ENCODE results near the gene TMEM131. TPM values are rescaled to one million over a fixed set of nuclear protein-coding genes. Genes with fewer than 3 reads are reported as not detected.
A peak's percentile ranks its signal among the peaks of the same experiment; 100 is the strongest.

Gene TMEM131
- total and polyA plus RNA-seq, 7 donors = 7.7 to 33.3 (median 20.1) TPM

DNA sequence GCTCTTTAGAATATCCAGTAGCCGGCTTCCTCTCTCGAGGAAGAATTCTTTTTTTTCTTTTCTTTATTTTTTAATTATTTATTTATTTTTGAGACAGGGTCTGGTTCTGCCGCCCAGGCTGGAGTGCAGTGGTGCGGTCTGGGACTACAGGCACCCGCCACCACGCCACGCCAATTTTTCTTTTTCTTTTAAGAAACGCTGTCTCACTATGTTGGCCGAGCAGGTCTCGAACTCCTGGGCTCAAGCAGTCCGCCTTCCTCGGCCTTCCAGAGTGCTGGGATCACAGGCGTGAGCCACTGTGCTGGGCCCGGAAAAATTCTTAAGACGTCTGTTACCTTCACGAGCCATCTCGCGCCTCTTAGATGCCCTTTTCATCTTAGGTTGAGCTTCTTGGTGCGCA is 931 bp upstream of the TMEM131 start:
- ATAC-seq (no peak), DNase-seq (no peak)
- H3K4me1 ChIP-seq = peaks cover 26% of the 10 kb centered on the region
- no peaks in the 10 kb centered on the region for H3K9me3 ChIP-seq
- intact Hi-C loops (cut with DNase I) = loop anchor here (5.0 to 10.0 kb wide), 3 partner anchors 161 to 189 kb away; no protein-coding TSS in a partner anchor
- WGBS, 3 donors = 87 to 91% (median 88%) methylated on average over 19 of the region's 19 CpGs
- peak overlapping the region; percentile 99 for H3K27ac ChIP-seq
- H3K27me3 ChIP-seq (ENCODE audit: insufficient read depth in 3 of 3, low read length in 2 of 3) = no peaks in the 10 kb centered on the region
- H3K36me3 ChIP-seq (ENCODE audit: insufficient read depth in 1 of 2, low read depth in 1 of 2) = no peaks in the 10 kb centered on the region
- H3K4me3 ChIP-seq = peak overlapping the region; percentile 90
- TF ChIP-seq, protein P1, sequence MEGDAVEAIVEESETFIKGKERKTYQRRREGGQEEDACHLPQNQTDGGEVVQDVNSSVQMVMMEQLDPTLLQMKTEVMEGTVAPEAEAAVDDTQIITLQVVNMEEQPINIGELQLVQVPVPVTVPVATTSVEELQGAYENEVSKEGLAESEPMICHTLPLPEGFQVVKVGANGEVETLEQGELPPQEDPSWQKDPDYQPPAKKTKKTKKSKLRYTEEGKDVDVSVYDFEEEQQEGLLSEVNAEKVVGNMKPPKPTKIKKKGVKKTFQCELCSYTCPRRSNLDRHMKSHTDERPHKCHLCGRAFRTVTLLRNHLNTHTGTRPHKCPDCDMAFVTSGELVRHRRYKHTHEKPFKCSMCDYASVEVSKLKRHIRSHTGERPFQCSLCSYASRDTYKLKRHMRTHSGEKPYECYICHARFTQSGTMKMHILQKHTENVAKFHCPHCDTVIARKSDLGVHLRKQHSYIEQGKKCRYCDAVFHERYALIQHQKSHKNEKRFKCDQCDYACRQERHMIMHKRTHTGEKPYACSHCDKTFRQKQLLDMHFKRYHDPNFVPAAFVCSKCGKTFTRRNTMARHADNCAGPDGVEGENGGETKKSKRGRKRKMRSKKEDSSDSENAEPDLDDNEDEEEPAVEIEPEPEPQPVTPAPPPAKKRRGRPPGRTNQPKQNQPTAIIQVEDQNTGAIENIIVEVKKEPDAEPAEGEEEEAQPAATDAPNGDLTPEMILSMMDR (IDR thresholded peaks at IDR 0.05) = no peak

DNA sequence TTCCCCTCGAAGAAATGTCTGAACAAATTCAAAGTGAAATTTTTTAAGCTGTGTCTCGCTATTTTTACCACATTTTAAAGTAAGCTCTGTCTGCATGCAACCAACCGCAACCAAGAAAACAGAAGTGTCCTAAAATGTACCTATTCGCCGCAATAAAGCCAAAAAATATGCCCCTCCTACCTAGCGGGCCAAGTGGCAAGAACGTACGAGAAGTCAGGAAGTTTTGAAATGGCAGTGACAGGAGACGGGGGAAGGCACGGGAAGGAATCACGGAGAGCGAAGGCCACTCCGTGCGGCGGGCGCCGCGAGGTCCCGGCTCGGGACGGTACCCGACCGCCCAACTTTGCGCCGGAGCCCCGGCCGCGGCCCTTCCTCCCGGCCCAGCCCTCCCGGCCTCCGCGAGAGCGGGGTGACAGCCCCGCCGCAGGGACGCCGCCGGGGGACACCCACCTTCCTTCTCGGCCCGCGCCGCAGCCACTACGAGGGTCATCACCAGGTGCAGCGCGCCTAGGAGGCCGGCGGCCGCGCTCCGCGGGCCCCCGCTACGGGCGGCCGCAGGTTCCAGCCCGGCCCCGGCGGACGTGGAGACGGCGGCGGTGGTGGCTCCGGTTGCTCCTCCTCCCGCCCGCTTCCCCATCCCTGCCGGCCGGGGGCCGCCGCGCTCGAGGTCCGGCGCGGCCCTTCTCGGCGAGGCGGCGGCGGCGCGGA is 568 bp downstream of the TMEM131 start:
- TF ChIP-seq, protein P1 (IDR thresholded peaks at IDR 0.05) = no peak
- peak overlapping the region; percentile 99 for H3K27ac ChIP-seq
- 0 to 1% (median 1%) methylated on average over 25 to 80 of the region's 81 CpGs for WGBS, 3 donors
- no peaks in the 10 kb centered on the region for H3K36me3 ChIP-seq (ENCODE audit: insufficient read depth in 1 of 2, low read depth in 1 of 2)
- no peaks in the 10 kb centered on the region for H3K9me3 ChIP-seq
- peak overlapping the region; percentile 90 for H3K4me3 ChIP-seq
- H3K27me3 ChIP-seq (ENCODE audit: insufficient read depth in 3 of 3, low read length in 2 of 3) = no peaks in the 10 kb centered on the region
- H3K4me1 ChIP-seq = peaks cover 38% of the 10 kb centered on the region
- intact Hi-C loops (cut with DNase I) = loop anchor here (2.0 to 10.0 kb wide), 5 partner anchors 124 to 188 kb away; no protein-coding TSS in a partner anchor
- DNase-seq (peak; percentile 57 to 76), ATAC-seq (peak; percentile 33 to 56 (median 44))

GRCh38 chr2:97994476-97994875 is 1.3 kb downstream of the TMEM131 start:
- TF ChIP-seq, protein P1 (IDR thresholded peaks at IDR 0.05) = no peak
- 2 to 5% (median 3%) methylated on average over 4 of the region's 4 CpGs for WGBS, 3 donors
- Histone ChIP-seq H3K9me3 (no peaks in the 10 kb centered on the region), H3K27ac (peak overlapping the region; percentile 99), H3K27me3 (ENCODE audit: insufficient read depth in 3 of 3, low read length in 2 of 3) (no peaks in the 10 kb centered on the region), H3K36me3 (ENCODE audit: insufficient read depth in 1 of 2, low read depth in 1 of 2) (no peaks in the 10 kb centered on the region), H3K4me1 (peaks cover 45% of the 10 kb centered on the region), H3K4me3 (peak overlapping the region; percentile 90)
- no peak for DNase-seq
- ATAC-seq = no peak
- intact Hi-C loops (cut with DNase I) = loop anchor here (2.0 to 10.0 kb wide), 5 partner anchors 37 to 180 kb away; no protein-coding TSS in a partner anchor

GRCh38 chr2:97993926-97994325 is 1.8 kb downstream of the TMEM131 start:
- Histone ChIP-seq H3K27me3 (ENCODE audit: insufficient read depth in 3 of 3, low read length in 2 of 3) (no peaks in the 10 kb centered on the region), H3K27ac (peak overlapping the region; percentile 99), H3K4me3 (peak overlapping the region; percentile 90), H3K4me1 (peaks cover 49% of the 10 kb centered on the region), H3K9me3 (no peaks in the 10 kb centered on the region), H3K36me3 (ENCODE audit: insufficient read depth in 1 of 2, low read depth in 1 of 2) (no peaks in the 10 kb centered on the region)
- intact Hi-C loops (cut with DNase I) = loop anchor here (2.0 to 10.0 kb wide), 5 partner anchors 37 to 179 kb away; no protein-coding TSS in a partner anchor
- ATAC-seq (no peak), DNase-seq (no peak)
- TF ChIP-seq, protein P1 (IDR thresholded peaks at IDR 0.05) = no peak
- WGBS, 3 donors = 29 to 35% (median 30%) methylated on average over 6 of the region's 6 CpGs

Measured in psoas muscle (tissue), 8 donors.